ENCODE measurements around the gene MBTPS1. TPM values are rescaled to one million over a fixed set of nuclear protein-coding genes. Genes with fewer than 3 reads are reported as not detected.

The MBTPS1 gene
- total RNA-seq, 2 donors from 2014 or later = 79.0 to 133 TPM

- intact Hi-C loops (cut with DNase I) = loop anchor here (5.0 kb wide), 1 partner anchor 233 kb away; no protein-coding TSS in a partner anchor
- WGBS = 30% methylated on average over 12 of the region's 12 CpGs
- no peaks in the 10 kb centered on the region for H3K27me3 ChIP-seq (replicated peaks; ENCODE audit: insufficient read depth)
- TF ChIP-seq POLR2AphosphoS5 (IDR thresholded peaks at IDR 0.05) = peak; percentile 28
- peak in 3 of 4 experiments; percentile 40 to 60 (median 48) for TF ChIP-seq CTCF (IDR thresholded peaks at IDR 0.05)
- TF ChIP-seq POLR2A (IDR thresholded peaks at IDR 0.05) = no peak
- H3K36me3 ChIP-seq = peaks cover 5 to 26% of the 10 kb centered on the region in 2 donors
- H3K4me1 ChIP-seq (replicated peaks) = no peaks in the 10 kb centered on the region
- no peak overlapping the region for H3K4me3 ChIP-seq
- no peaks in the 10 kb centered on the region for H3K9me3 ChIP-seq
- H3K27ac ChIP-seq = no peak overlapping the region
- DNase-seq (ENCODE audit: low spot score) = peak; percentile 47
Observed at GRCh38 chr16:84065536-84066132, 51.1 kb downstream of the MBTPS1 start.

- H3K4me1 ChIP-seq (replicated peaks) = no peaks in the 10 kb centered on the region
- intact Hi-C loops (cut with DNase I) = loop anchor here (5.0 kb wide), 1 partner anchor 97 kb away; the partner anchor contains the start of gene NECAB2
- no peaks in the 10 kb centered on the region for H3K27me3 ChIP-seq (replicated peaks; ENCODE audit: insufficient read depth)
- no peaks in the 10 kb centered on the region for H3K9me3 ChIP-seq
- TF ChIP-seq CTCF (IDR thresholded peaks at IDR 0.05) (no peak), POLR2AphosphoS5 (IDR thresholded peaks at IDR 0.05) (no peak), POLR2A (IDR thresholded peaks at IDR 0.05) (no peak)
- no peak for DNase-seq (ENCODE audit: low spot score)
- H3K4me3 ChIP-seq = no peak overlapping the region
- 60% methylated on average over 4 of the region's 4 CpGs for WGBS
- no peak overlapping the region for H3K27ac ChIP-seq
- peaks cover 0 to 25% of the 10 kb centered on the region in 2 donors for H3K36me3 ChIP-seq
Observed at GRCh38 chr16:84063980-84064379, 52.8 kb downstream of the MBTPS1 start.

- H3K4me1 ChIP-seq (replicated peaks) = no peaks in the 10 kb centered on the region
- no peak overlapping the region for H3K4me3 ChIP-seq
- intact Hi-C loops (cut with DNase I) = loop anchor here (5.0 kb wide), 1 partner anchor 96 kb away; the partner anchor contains the start of gene NECAB2
- H3K9me3 ChIP-seq = no peaks in the 10 kb centered on the region
- WGBS = 42% methylated on average over 25 of the region's 25 CpGs
- peak; percentile 51 for DNase-seq (ENCODE audit: low spot score)
- H3K27me3 ChIP-seq (replicated peaks; ENCODE audit: insufficient read depth) = no peaks in the 10 kb centered on the region
- H3K27ac ChIP-seq = no peak overlapping the region
- peaks cover 0 to 23% of the 10 kb centered on the region in 2 donors for H3K36me3 ChIP-seq
- TF ChIP-seq POLR2AphosphoS5 (IDR thresholded peaks at IDR 0.05) = no peak
- peak; percentile 58 to 83 (median 66) for TF ChIP-seq CTCF (IDR thresholded peaks at IDR 0.05)
- no peak for TF ChIP-seq POLR2A (IDR thresholded peaks at IDR 0.05)
Observed at GRCh38 chr16:84062734-84063640, 53.8 kb downstream of the MBTPS1 start.

GRCh38 chr16:84061236-84061819 lies 55.4 kb downstream of the MBTPS1 start:
- Histone ChIP-seq H3K4me3 (no peak overlapping the region), H3K36me3 (peaks cover 6 to 15% of the 10 kb centered on the region in 2 donors), H3K27me3 (replicated peaks; ENCODE audit: insufficient read depth) (no peaks in the 10 kb centered on the region), H3K9me3 (no peaks in the 10 kb centered on the region), H3K4me1 (replicated peaks) (no peaks in the 10 kb centered on the region), H3K27ac (no peak overlapping the region)
- intact Hi-C loops (cut with DNase I) = loop anchor here (5.0 kb wide), 1 partner anchor 94 kb away; the partner anchor contains the start of gene NECAB2
- 83% methylated on average over 7 of the region's 7 CpGs for WGBS
- TF ChIP-seq POLR2AphosphoS5 (IDR thresholded peaks at IDR 0.05) (no peak), CTCF (IDR thresholded peaks at IDR 0.05) (no peak), POLR2A (IDR thresholded peaks at IDR 0.05) (no peak)
- no peak for DNase-seq (ENCODE audit: low spot score)
